Stomach (tissue), 9 donors: ENCODE measurements around the gene LCP2. TPM values are rescaled to one million over a fixed set of nuclear protein-coding genes. Genes with fewer than 3 reads are reported as not detected.

ENCODE experiments used
- DNase-seq, 2 donors: peaks; one replicate each; pipeline versions ENCODE4 v3.0.0 to v3.0.0-alpha.2; 2013 to 2019
- H3K27ac ChIP-seq, 5 donors: fragments of 200-600 bp in 4 of 5; sonication (generic) in 4 of 5; one replicate each; pipeline ENCODE4 v1.5.1; 2013 to 2019; ENCODE audit warnings: mild to moderate bottlenecking in 1 of 5, moderate library complexity in 1 of 5
- H3K27me3 ChIP-seq, 3 donors: fragments of 200-600 bp; sonication (generic); one replicate each; pipeline ENCODE4 v1.5.1; 2017 to 2019; ENCODE audit warnings: mixed run types in 1 of 3
- H3K36me3 ChIP-seq, 4 donors: fragments of 200-600 bp; sonication (generic); 1 replicate in 3 of 4; 2 replicates in 1 of 4; pipeline ENCODE4 v1.5.1; 2016 to 2019
- H3K4me1 ChIP-seq, 4 donors: fragments of 200-600 bp; sonication (generic); one replicate each; pipeline ENCODE4 v1.5.1; 2016 to 2019
- H3K4me3 ChIP-seq, 4 donors: fragments of 200-600 bp; sonication (generic) in 3 of 4; one replicate each; pipeline ENCODE4 v1.5.1; 2016 to 2019; ENCODE audit warnings: mild to moderate bottlenecking in 1 of 4
- H3K9me3 ChIP-seq, 4 donors: fragments of 200-600 bp; sonication (generic); one replicate each; pipeline ENCODE4 v1.5.1; 2016 to 2019
- CTCF ChIP-seq, 7 experiments: fragments of 450-650 bp in 4 of 7; fragments of 200-600 bp in 3 of 7; sonication (generic) in 3 of 7; IDR thresholded peaks; one replicate each; pipeline ENCODE4 v1.5.1; 2016 to 2019; ENCODE audit warnings: antibody characterized with exemption in 7 of 7, control low read depth in 2 of 7, mild to moderate bottlenecking in 1 of 7
- EP300 ChIP-seq: sonication (generic); formaldehyde crosslinking; IDR thresholded peaks from one replicate; pipeline ENCODE4 v1.6.1; 2017; ENCODE audit warnings: antibody characterized with exemption
- POLR2A ChIP-seq, 4 donors: fragments of 450-650 bp; IDR thresholded peaks; one replicate each; pipeline ENCODE4 v1.6.1; 2016; ENCODE audit warnings: antibody characterized with exemption in 4 of 4, control low read depth in 2 of 4, mild to moderate bottlenecking in 1 of 4, moderate library complexity in 1 of 4
- POLR2AphosphoS5 ChIP-seq, 3 donors: sonication (generic); formaldehyde crosslinking; IDR thresholded peaks; one replicate each; pipeline ENCODE4 v1.6.1; 2016; ENCODE audit warnings: antibody characterized with exemption in 3 of 3
- WGBS, 5 donors: extraction: QIAGEN DNeasy Blood & Tissue Kit in 3 of 5; methylation state at CpG; one replicate each; pipeline versions ENCODE4 v1.1.5 to v1.1.7; 2013 to 2018; 5-methylcytosine and 5-hydroxymethylcytosine counted together
- intact Hi-C: fragments of 100-400 bp; cut with DNase I; formaldehyde crosslinking; loops from one replicate; pipeline ENCODE4 v1.15.1; 2023; ENCODE audit warnings: low total_unique reads
- polyA plus RNA-seq, 3 donors: library from polyadenylated mRNA; stranded (reverse); fragments of 200-250 nt; gene quantifications; one replicate each; pipeline ENCODE4 v1.2.3, GENCODE V29; 2013
- total RNA-seq, 5 donors: library from RNA; depleted of rRNA; stranded (reverse); fragments of >200 nt; gene quantifications; one replicate each; pipeline versions ENCODE4 v1.1.0 to v1.2.3, GENCODE V29; 2014 to 2016
- donor health status: healthy with polysubstance abuse.
- donor health status: Bipolar disorder and iron deficiency.
- donor health status: healthy.

The LCP2 gene
- total and polyA plus RNA-seq, 8 donors, result 0.58 to 69.4 (median 16.8) TPM

GRCh38 chr5:170294556-170294955, 3.0 kb downstream of the LCP2 start:
- Histone ChIP-seq H3K4me3 (peak overlapping the region in 3 of 4 donors; percentile 44 to 49 (median 45)), H3K9me3 (peaks cover 0 to 6% (median 0%) of the 10 kb centered on the region in 4 donors), H3K27ac (peak overlapping the region in 2 of 5 donors; percentile 88 to 92), H3K4me1 (peaks cover 0 to 50% (median 11%) of the 10 kb centered on the region in 4 donors), H3K27me3 (no peaks in the 10 kb centered on the region), H3K36me3 (peaks cover 0 to 13% (median 7%) of the 10 kb centered on the region in 4 donors)
- intact Hi-C loops, result no loop called here
- no peak for TF ChIP-seq EP300
- no peak for TF ChIP-seq CTCF (IDR thresholded peaks at IDR 0.05)
- no peak for DNase-seq

- TF ChIP-seq POLR2AphosphoS5 (IDR thresholded peaks at IDR 0.05) (no peak), EP300 (no peak), POLR2A (IDR thresholded peaks at IDR 0.05) (no peak), CTCF (IDR thresholded peaks at IDR 0.05) (no peak)
- DNase-seq, result no peak
- intact Hi-C loops, result no loop called here
- Histone ChIP-seq H3K36me3 (peaks cover 0 to 13% (median 8%) of the 10 kb centered on the region in 4 donors), H3K27me3 (no peaks in the 10 kb centered on the region), H3K27ac (peak overlapping the region in 2 of 5 donors; percentile 51 to 92), H3K4me3 (peak overlapping the region in 3 of 4 donors; percentile 3 to 45 (median 44)), H3K9me3 (peaks cover 0 to 6% (median 0%) of the 10 kb centered on the region in 4 donors), H3K4me1 (peaks cover 0 to 55% (median 11%) of the 10 kb centered on the region in 4 donors)
- 80 to 83% (median 83%) methylated on average over 3 of the region's 3 CpGs for WGBS, 5 donors
Observed at GRCh38 chr5:170294057-170294456, 3.5 kb downstream of the LCP2 start.

- H3K36me3 ChIP-seq, result peaks cover 0 to 15% (median 10%) of the 10 kb centered on the region in 4 donors
- H3K27me3 ChIP-seq, result no peaks in the 10 kb centered on the region
- H3K27ac ChIP-seq, result peak overlapping the region in 2 of 5 donors; percentile 28 to 51
- peak in 1 of 2 donors; percentile 58 for DNase-seq
- peak overlapping the region in 1 of 4 donors; percentile 3 for H3K4me3 ChIP-seq
- 69 to 82% (median 76%) methylated on average over 5 to 6 of the region's 6 CpGs for WGBS, 5 donors
- TF ChIP-seq CTCF (IDR thresholded peaks at IDR 0.05), result no peak
- no peak for TF ChIP-seq EP300
- TF ChIP-seq POLR2AphosphoS5 (IDR thresholded peaks at IDR 0.05), result peak in 1 of 3 donors; percentile 14
- no peak for TF ChIP-seq POLR2A (IDR thresholded peaks at IDR 0.05)
- intact Hi-C loops, result no loop called here
- H3K4me1 ChIP-seq, result peaks cover 3 to 57% (median 12%) of the 10 kb centered on the region in 4 donors
- peaks cover 0 to 6% (median 0%) of the 10 kb centered on the region in 4 donors for H3K9me3 ChIP-seq
Observed at GRCh38 chr5:170293273-170293672, 4.3 kb downstream of the LCP2 start.

- H3K4me1 ChIP-seq, result peaks cover 8 to 65% (median 15%) of the 10 kb centered on the region in 4 donors
- WGBS, 5 donors, result 87 to 95% (median 88%) methylated on average over 4 of the region's 4 CpGs
- peaks cover 0 to 15% (median 10%) of the 10 kb centered on the region in 4 donors for H3K36me3 ChIP-seq
- peak overlapping the region in 2 of 5 donors; percentile 28 to 51 for H3K27ac ChIP-seq
- H3K9me3 ChIP-seq, result peaks cover 0 to 6% (median 0%) of the 10 kb centered on the region in 4 donors
- H3K4me3 ChIP-seq, result peak overlapping the region in 1 of 4 donors; percentile 3
- no peaks in the 10 kb centered on the region for H3K27me3 ChIP-seq
- TF ChIP-seq POLR2A (IDR thresholded peaks at IDR 0.05), result no peak
- no peak for TF ChIP-seq CTCF (IDR thresholded peaks at IDR 0.05)
- TF ChIP-seq POLR2AphosphoS5 (IDR thresholded peaks at IDR 0.05), result no peak
- DNase-seq, result no peak
- intact Hi-C loops, result no loop called here
Observed at GRCh38 chr5:170292179-170293104, 5.1 kb downstream of the LCP2 start.
